ENCODE measurements around the gene YWHAG.

- TF ChIP-seq CTCF (IDR thresholded peaks at IDR 0.05) (no peak), POLR2A (IDR thresholded peaks at IDR 0.05) (no peak)
Measured at GRCh38 chr7:76343294-76343930, 15.4 kb downstream of the YWHAG start.

Measured in esophagus squamous epithelium (tissue), 4 donors.